Activated T-cell treated with anti-CD3 and anti-CD28 coated beads, Interleukin-2, amount 50 U/mL, for 1 hour (primary cell): ENCODE results near the gene CAPS2.
"Not testable (repeated sequence)": the region's sequence is repeated elsewhere in the genome, so short reads cannot be mapped to it uniquely, and the experiment has no call there.

Experiments used
- DNase-seq: peaks from one replicate; pipeline ENCODE4 v3.0.0-alpha.2; 2020

The CAPS2 gene

DNA sequence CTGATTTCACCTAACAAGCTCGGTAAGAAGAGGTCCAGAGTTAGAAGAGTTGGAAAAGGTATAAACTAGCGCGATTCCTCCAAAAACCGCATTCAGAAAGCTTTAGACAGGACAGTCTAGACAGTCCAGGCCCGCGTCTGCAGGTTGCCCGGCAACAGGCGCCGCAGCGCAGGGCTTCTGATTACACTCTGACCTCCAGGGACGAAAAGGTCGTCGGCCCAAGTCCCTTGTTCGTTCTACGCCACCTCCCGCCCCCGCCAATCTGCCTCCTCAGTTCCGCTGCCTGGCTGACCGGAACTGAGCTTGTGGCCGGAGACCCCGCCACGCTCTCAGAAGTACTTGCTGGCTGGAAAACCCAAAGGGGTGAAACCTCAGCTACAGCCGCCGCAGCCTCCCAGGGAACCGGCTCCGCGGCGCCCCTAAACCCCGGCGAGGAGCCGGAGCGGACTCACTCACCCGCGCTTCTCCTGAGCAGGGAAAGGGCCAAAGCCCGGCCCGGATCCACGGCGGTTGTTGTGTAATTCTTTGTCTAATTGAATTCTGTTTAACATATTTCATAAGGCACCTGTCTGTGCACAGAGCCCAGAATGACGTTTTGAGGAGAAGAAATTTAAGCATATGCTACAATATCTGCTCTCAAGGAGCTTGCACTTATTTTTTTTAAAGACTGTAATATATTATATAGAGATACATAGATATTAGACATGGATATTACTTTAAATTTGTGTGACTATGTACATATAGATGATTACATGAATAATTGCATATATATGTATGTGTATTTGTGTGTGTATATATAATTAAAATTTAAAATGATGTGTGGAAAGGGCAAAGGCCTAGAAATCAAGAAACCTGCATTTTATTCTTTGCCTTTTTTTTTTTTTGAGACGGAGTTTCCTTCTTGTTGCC lies at the start of gene CAPS2:
CAPS2 (minus strand) TSS at position 407 of the 909 bp plus-strand sequence. CDS start 3,826 bp downstream, outside the sequence.
- DNase-seq = peak; percentile 70

DNA sequence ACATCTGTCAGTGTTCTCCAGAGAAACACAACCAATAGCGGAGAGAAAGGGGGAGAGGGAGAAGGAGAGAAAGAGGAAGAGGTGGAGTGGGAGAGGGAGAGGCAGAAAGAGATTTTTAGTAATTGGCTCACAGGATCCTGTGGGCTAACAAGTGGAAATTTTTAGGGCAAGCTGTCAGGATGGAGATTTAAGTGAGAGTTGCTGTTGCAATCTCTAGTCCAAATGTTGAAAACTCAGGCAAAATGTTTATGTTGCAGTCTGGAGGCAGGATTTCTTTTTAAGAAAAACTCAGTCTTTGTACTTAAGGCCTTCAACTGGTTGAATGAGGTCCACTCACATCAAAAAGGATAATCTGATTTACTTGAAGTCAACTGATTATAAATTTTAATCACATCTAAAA lies 48.2 kb upstream of the CAPS2 start:
- DNase-seq = no peak

GRCh38 chr12:75374971-75375370 lies 44.8 kb upstream of the CAPS2 start:
- no peak for DNase-seq

GRCh38 chr12:75366629-75367028 lies 36.5 kb upstream of the CAPS2 start:
- no peak for DNase-seq

DNA sequence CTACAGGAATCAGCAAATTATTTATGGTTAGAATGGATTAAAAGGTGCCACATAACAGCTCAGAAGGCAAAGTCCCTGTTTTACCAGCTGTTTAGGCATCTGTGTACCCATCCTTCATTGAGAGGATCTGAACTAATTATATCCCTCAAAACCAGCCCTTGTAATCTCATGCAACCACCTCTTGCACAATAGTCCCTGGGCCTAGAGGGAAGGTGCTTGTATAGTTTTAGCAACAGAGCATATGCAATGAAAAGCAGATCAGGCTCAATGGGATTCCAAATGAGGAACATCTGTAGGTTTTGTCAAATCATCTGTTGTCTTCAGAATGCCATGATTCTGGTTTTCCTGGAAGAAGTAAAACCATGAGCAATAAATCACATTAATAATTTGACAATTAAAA lies 34.8 kb upstream of the CAPS2 start:
- no peak for DNase-seq

GRCh38 chr12:75361408-75361807 lies 31.3 kb upstream of the CAPS2 start:
- DNase-seq = no peak

DNA sequence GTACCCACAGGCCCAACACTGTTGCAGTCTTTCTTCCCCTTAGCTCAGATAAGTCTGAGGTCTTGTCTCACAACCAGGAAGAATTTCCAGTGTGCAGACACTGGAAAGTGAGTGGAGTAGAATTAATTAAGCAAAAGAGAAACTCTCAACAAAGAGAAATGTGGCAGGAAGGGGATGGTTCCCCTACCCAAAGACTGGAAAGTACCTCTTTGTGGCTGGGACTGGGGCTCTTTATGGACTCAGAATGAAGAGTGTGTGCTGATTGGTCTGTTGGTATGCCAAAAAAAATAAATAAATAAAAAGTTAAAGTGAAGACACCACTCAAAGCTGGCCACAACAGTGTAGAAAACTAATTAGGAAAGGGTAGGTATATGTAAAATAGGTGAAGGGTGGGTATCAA lies 30.8 kb upstream of the CAPS2 start:
- DNase-seq = no peak

GRCh38 chr12:75354011-75354410 lies 23.9 kb upstream of the CAPS2 start:
- DNase-seq = no peak

DNA sequence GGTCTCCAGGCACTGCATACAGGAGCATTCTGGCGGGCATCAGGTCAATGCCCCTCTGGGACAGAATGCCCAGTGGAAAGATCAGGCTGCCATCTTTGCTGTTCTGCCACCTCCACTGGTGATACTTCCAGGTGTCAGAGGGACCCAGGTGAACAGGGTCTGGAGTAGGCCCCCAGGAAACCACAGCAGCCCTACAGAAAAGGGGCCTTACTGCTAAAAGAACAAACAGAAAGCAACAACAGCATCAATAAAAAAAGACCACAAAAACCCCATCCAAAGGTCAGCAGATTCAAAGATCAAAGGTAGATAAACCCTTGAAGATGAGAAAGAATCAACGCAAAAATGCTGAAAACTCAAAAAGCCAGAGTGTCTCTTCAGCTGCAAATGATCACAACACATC lies 20.3 kb upstream of the CAPS2 start:
- DNase-seq = no peak

GRCh38 chr12:75349946-75350345 lies 19.8 kb upstream of the CAPS2 start:
- no peak for DNase-seq

DNA sequence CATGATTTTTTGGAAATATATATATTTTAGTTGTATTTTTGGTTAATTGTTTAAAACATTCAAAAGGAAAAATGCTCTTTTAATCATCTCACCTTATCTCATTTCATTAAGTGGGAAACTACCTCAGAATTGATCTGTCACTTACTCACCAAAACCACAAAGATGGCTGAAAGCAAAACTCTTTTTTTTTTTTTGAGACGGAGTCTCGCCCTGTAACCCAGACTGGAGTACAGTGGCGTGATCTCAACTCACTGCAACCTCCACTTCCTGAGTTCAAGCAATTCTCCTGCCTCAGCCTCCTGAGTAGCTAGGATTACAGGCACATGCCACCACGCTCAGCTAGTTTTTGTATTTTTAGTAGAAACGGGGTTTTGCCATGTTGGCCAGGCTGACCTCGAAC lies 16.1 kb upstream of the CAPS2 start:
- not testable (repeated sequence) for DNase-seq

GRCh38 chr12:75345531-75345930 lies 15.4 kb upstream of the CAPS2 start:
- no peak for DNase-seq

GRCh38 chr12:75341873-75342272 lies 11.7 kb upstream of the CAPS2 start:
- DNase-seq = no peak

GRCh38 chr12:75337905-75338304 lies 7.8 kb upstream of the CAPS2 start:
- DNase-seq = no peak

GRCh38 chr12:75334384-75335030 lies 4.4 kb upstream of the CAPS2 start, which contains the start of gene GLIPR1L1:
GLIPR1L1 (plus strand) TSS chr12:75334670; CDS start chr12:75334729, 59 bp downstream.
- DNase-seq = peak; percentile 73

DNA sequence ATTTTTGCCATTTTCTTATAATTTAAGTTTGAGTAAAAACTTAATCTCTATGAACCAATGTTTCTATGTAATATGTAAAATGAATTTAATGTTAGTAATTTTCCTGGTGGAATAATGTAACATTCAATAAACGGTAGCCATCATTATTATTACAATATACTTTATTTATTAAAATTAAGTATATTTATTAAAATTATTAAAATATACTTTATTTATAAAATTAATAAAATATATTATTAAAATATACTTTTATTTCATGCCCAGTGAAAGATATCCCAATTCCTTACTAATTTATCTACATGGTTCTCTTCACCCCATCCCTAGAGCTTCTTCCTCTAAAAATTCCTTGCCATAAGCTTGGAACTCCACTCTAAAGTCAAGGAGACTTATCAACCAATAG lies 2.5 kb downstream of the CAPS2 start:
- no peak for DNase-seq

DNA sequence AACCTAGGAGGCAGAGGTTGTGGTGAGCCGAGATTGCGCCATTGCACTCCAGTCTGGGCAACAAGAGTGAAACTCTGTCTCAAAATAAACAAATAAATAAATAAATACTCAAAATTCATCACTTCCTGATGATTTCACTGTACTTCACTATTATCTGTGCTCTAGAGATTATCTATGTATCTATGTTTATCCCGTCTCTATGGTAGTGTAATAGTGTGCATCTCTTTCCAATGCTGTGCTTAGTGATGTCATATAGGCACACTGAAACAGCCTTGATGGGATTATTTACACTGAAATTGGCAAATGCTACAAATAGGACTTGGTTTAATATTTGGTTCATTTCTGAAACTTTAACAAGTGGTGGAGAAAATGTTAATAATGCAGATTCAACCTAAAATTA lies 6.5 kb downstream of the CAPS2 start:
- no peak for DNase-seq

- no peak for DNase-seq
These were observed 7.7 kb downstream of the CAPS2 start for GRCh38 chr12:75322464-75322863.

GRCh38 chr12:75317784-75318183 lies 12.3 kb downstream of the CAPS2 start:
- no peak for DNase-seq

- no peak for DNase-seq
These were observed 14.6 kb downstream of the CAPS2 start for GRCh38 chr12:75315518-75315917.

- no peak for DNase-seq
These were observed 18.8 kb downstream of the CAPS2 start for GRCh38 chr12:75311369-75311768.

GRCh38 chr12:75308279-75308678 lies 21.8 kb downstream of the CAPS2 start:
- no peak for DNase-seq

- DNase-seq = no peak
These were observed 24.5 kb downstream of the CAPS2 start for GRCh38 chr12:75305412-75306332.
